Fibroblast of skin of abdomen (primary cell): ENCODE results near the gene GBF1.
A peak's percentile ranks its signal among the peaks of the same experiment; 100 is the strongest.

ENCODE experiments used
- DNase-seq: peaks from one replicate; pipeline ENCODE4 v3.0.0-alpha.2; 2013

The GBF1 gene

GRCh38 chr10:102408728-102409603, 163.6 kb downstream of the GBF1 start:
- peak; percentile 62 for DNase-seq

GRCh38 chr10:102409604-102410428, 164.5 kb downstream of the GBF1 start:
- DNase-seq, result no peak

GRCh38 chr10:102410429-102411073, 165.2 kb downstream of the GBF1 start:
- DNase-seq, result peak; percentile 42

- DNase-seq, result no peak
Measured at GRCh38 chr10:102411341-102412255, 166.3 kb downstream of the GBF1 start.

GRCh38 chr10:102412293-102412692, 167.0 kb downstream of the GBF1 start:
- DNase-seq, result no peak

GRCh38 chr10:102413053-102413705, 167.8 kb downstream of the GBF1 start:
- DNase-seq, result no peak

GRCh38 chr10:102413806-102414561, 168.7 kb downstream of the GBF1 start:
- DNase-seq, result no peak

- no peak for DNase-seq
Measured at GRCh38 chr10:102414749-102415148, 169.4 kb downstream of the GBF1 start.

- DNase-seq, result no peak
Measured at GRCh38 chr10:102416283-102416682, 171.0 kb downstream of the GBF1 start.

GRCh38 chr10:102416695-102417094, 171.4 kb downstream of the GBF1 start:
- no peak for DNase-seq

GRCh38 chr10:102418622-102419268, 173.4 kb downstream of the GBF1 start, which contains the start of gene PSD:
PSD (minus strand) TSS chr10:102418785; CDS start chr10:102417038, 1,747 bp downstream.
- DNase-seq, result no peak

GRCh38 chr10:102419269-102420180, 174.2 kb downstream of the GBF1 start:
- DNase-seq, result no peak

- DNase-seq, result no peak
Measured at GRCh38 chr10:102420181-102420713, 174.9 kb downstream of the GBF1 start.

GRCh38 chr10:102420714-102421506, 175.6 kb downstream of the GBF1 start, which contains the start of gene FBXL15:
FBXL15 (plus strand) TSS chr10:102420836; CDS start chr10:102421130, 294 bp downstream.
- peak; percentile 96 for DNase-seq

GRCh38 chr10:102421507-102421756, 176.1 kb downstream of the GBF1 start:
- no peak for DNase-seq

GRCh38 chr10:102421757-102422512, 176.6 kb downstream of the GBF1 start:
- no peak for DNase-seq

GRCh38 chr10:102422545-102423129, 177.3 kb downstream of the GBF1 start:
- peak; percentile 55 for DNase-seq
